Measurements from ENCODE around the gene ABHD17A.

Gene ABHD17A

DNA sequence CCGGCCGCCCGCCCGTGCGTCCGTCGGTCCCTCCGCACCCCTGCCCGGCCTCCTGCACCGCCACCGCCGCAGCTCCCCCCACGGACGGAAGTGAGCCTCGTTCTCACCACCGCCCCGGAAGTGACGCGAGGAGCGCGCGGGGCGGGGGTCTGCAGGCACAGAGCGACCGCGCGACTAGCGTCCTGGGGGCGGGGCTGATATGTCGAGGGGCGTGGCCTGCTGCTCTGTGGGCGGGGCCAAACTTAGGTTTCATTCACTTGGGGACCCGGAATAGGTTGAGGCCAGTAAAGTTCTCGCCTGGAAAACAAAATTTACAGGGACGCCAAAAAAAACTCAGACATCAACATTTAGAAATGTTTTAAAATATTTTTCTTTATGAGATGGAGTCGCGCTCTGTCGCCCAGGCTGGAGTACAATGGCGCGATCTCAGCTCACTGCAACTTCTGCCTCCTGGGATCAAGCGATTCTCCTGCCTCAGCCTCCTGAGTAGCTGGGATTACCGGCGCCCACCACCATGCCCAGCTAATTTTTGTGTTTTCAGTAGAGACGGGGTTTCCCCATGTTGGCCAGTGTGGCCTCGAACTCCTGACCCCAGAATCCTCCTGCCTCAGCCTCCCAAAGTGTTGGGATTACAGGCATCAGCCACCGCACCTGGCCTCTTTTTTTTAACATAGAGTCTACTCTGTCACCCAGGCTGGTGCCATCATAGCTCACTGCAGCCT is at the start of gene ABHD17A:
TSS of gene ABHD17A (minus strand) at position 99 of the 722 bp plus-strand sequence. CDS start 3,930 bp downstream, outside the sequence.
- DNase-seq, result peak; percentile 95

DNA sequence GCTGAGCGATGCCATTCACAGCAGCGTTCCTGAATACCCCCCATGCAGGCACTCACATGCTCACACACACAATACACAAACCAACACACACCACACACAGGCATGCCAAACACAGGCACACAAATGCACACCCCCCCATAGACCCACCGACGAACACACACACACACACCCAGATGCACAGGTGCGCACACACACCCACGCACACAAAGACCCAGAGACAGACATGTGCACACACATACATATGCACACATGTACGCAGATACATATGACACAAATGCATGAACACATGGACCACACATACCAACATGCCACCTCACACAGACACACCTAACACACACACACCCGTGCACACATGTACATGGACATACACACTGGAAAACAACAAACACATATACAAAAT is 48.6 kb upstream of the ABHD17A start:
- no peak for DNase-seq

DNA sequence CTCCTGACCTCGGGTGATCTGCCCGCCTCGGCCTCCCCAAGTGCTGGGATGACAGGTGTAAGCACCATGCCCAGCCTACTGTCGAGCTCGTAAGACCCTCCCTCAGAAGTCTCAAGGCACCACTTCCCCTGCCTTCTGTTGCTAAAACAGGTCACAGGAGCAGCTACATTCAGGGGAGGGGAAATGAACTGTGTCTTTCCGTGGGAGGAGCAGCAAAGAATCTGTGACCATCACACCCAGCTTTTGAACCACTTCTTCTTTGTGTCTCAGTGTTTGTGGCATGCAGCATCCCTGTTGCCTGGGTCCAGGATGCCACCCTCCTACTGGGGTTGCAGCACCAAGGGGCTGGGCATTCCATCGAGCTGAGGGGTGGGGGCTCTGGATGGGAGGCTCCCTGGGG is 47.9 kb upstream of the ABHD17A start:
- no peak for DNase-seq

DNA sequence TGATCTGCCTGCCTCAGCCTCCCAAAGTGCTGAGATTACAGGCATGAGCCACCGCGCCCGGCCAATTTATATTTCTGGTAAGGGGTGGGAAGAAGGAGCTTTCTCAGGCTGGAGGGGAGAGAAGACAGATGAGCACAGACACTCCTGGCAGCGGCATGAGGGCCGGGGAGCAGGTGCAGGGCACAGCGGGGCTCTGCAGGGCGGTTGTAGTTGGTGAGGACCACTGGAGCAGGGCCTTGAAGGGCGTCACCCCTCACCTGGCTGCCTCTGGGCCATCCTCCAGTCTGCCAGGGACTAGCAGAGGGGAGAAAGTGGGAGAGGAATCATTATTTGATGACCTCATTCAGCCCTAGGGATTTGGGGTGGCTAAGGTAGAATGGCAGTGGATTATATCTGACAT is 47.1 kb upstream of the ABHD17A start:
- DNase-seq, result no peak

DNA sequence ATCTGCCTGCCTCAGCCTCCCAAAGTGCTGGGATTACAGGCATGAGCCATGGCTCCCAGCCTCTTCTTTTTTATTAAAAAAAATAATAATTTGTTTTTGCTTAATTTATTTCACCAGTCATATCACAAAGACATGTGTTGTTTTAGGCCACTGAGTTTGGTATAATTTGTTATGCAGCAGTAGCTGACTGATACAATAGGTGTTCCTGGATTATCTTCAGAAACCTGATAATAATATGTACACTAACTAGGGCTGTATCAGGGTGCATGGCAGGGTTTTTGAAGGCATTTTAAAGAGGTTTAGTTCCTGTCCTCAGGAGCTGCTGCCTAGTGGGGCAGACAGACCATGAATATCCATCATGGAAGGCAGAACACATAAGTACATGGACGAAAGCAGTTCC is 46.1 kb upstream of the ABHD17A start:
- no peak for DNase-seq

DNA sequence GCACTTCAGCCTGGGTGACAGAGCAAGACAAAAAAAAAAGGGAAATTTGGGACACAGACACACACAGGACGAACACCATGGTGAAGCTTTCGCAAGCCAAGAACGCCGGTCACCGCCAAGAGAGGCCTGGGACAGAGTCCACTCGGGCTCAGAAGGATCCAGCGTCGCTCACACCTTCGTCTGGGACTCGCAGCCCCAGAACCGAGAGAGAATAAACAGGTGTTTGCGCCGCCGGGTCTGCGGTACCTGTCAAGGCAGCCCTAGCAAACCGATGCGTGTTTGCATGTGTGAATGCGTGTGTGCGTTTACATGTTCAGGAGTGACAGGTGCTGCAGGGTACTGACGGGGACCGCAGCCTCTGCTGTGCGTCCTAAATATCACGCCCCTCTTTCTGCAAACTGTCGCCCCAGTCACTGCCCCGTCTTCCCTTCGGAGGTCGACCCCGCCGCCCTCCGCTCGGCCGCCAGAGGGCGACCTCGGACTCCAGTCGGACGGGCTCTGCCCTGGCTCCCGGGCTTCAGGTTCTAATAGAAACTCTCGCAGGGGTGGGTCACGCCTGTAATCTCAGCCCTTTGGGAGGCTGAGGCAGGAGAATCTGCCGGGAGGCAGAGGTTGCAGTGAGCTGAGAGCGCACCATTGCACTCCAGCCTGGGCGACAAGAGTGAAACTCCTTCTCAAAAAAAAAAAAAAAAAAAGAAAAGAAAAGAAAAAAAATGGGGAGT is 43.9 kb upstream of the ABHD17A start:
- peak; percentile 81 for DNase-seq

DNA sequence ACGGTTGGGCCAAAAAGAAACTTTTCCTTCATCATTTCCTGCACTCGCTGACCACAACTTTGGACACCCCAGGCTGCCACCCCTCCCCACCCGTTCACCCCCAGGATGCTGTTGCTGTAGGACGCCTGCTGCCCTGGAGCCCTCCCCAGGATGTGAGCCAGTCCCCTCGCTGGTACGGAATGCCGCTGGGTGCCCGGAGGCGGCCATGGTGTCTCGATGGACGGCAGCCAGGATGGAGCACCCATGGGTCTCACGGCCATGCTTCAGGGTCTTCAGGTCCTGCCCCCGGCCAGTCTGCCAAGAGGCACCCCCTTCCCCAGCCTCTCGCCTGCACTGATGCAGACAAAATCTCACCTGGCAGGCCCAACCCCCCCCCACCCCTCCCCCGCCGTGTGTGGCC is 40.2 kb upstream of the ABHD17A start:
- no peak for DNase-seq

DNA sequence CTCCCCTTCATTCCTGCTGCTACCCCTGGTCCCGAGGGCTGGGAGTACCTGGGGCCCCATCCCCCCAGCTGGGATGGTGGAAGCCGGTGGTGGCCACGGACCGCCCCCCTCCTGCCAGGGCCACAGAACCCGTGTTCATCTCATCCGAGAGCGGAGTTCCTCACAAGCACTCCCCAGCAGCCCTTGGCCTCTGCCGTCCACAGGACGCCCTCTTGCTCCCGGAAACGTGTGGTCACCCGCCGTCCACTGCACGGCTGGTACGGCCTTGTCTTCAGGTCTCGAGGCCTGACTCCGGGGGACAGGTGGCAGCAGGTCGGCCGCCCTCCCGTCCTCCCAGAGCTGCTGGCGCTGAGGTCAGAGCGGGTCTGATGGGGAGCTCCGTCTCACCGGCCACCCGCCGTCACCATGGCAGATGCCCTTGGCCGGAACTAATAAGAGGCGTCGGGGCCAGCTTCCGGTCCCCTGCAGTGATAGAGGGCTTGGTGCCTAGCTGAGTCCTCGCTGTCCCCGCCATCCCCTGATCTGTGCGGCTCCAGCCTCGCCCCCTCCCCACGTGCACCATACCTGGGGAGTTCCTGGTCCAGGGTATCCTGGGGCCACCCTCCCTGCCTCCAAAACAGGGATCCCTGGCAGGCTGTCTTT is 39.1 kb upstream of the ABHD17A start:
- no peak for DNase-seq

DNA sequence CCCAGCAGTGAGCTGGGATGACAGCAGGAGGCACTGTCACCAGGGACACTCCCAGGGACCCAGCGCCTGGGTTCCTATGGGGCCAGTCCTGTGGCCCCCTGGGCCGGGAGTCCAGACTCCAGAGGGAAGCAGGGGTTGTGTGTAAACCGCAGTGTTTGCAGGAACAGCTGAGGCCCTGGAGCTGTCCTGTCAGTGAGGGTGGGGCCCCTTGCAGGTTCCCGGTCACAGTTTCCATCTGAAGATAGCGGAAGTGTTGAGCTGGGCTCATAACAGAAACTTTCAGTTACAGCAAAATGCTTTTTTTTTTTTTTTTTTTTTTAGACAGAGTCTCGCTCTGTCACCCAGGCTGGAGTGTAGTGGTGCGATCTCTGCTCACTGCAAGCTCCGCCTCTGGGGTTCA is 38.0 kb upstream of the ABHD17A start:
- no peak for DNase-seq

DNA sequence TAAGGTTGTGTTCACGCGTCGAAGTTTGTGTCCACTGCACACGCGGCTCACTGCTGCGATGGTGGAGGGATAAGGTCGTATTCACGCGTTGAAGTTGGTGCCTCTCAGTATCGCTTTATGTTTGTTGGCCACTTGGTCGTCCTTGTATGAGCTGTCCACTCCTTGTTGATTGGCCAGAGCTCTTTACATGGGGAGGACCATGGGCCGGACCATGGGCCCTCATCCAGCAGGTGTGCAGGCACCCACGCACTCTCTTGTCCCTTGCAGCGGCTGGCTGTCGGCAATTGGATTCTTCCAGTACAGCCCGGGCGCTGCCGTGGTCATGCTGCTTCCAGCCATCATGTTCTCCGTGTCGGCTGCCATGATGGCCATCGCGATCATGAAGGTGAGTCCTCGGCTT is 37.5 kb upstream of the ABHD17A start:
- no peak for DNase-seq

DNA sequence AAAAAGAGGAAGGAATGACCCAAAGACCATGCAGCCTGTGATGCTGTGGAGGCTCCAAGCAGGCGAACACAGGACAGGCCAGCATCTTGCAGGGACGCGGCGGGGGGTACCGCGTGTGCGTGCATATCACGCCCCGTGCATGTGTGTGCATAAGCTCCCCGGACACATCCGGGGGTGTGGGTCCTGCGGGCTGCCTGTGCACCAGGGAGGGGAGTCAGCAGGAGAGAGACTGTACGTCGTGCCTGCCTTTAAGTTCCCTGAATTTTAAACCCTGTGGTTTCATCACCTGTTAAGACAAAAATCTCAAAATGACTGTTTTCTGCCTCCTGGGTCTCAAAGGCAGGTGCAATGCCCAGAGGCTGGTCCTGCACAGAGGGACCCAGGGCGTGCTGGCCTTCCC is 36.5 kb upstream of the ABHD17A start:
- no peak for DNase-seq

DNA sequence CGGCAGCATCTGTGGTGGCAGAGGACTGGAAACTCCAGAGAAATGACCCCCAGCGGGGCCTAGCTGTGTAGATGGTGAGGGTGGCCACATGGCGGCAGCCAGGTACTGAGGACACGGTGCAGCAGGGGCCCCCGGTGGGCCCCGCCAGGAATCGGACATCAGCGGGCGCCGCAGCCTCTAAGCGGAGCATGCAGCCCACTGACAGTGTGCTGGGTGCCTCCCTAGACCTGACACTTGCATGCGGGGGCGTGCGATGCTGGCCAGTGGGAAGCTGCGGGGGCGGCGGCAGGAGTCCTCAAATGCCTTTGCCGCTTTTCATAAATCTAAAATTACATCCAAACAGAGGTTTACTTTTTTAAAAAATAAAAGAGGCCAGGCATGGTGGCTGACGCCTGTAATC is 36.0 kb upstream of the ABHD17A start:
- no peak for DNase-seq

DNA sequence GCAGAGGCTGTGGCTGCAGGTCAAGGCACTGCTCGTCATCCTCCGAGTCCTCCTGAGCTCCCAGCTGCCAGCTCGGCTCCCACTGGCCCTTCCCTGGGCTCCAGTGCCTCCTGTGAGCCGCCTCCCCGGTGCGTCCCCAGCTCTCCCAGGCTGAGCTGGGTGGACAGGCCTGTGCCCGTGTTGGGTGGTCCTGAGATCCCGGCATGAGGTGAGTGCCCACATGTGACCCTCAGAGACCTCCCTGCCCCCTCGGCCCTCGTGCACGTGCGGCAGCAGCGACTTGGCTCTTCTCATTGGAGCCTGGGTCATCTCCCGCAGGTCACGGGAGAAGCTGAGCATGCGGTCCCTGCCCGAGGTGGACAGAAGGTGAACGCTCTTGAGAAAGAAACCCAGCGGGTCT is 35.3 kb upstream of the ABHD17A start:
- no peak for DNase-seq

DNA sequence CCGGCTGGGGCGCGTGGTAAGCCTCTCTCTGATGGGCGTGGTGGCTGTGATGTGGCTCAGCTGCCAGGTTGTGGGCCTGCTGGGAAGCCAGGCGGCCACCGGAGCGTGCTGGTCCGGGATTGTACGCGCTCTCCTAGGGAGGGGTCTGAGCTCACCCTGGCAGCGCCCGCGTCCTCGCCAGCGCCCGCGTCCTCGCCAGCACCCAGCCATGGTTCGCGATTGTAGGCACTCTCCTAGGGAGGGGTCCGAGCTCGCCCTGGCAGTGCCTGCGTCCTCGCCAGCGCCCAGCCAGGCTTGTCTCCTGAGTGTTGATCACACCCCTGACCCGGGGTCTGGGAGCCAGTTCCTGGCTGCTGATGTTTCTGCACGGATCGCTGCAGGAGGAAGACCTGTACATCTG is 33.7 kb upstream of the ABHD17A start:
- DNase-seq, result no peak

DNA sequence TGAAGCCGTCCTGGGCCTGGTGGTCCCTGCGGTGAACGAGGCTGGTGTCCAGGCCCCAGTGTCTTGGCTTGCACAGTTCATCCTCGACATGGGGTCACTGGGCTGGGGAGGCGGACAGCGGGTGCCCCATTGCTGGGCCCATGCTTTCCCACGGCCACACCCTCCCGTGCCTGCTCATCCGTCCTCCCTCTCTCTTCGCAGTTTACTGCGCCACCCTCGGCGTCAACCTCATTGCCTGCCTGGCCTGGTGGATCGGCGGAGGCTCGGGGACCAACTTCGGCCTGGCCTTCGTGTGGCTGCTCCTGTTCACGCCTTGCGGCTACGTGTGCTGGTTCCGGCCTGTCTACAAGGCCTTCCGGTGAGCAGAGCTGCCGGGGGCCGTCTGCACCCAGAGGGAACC is 32.6 kb upstream of the ABHD17A start:
- DNase-seq, result no peak

DNA sequence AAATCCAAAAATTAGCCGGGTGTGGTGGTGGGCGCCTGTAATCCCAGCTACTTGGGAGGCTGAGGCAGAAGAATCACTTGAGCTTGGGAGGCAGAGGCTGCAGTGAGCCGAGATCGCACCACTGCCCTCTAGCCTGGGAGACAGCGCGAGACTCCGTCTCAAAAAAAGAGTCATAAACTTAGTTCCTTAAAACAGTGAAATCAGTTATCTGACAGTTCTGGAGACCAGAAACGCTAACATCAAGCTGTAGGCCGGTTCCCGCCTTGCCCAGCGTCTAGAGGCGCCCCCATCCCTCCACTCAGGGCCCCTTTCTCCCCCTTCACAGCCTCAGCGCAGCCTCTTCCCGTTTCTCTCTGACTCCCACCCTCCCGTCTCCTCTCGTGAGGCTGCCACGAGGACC is 31.9 kb upstream of the ABHD17A start:
- no peak for DNase-seq

DNA sequence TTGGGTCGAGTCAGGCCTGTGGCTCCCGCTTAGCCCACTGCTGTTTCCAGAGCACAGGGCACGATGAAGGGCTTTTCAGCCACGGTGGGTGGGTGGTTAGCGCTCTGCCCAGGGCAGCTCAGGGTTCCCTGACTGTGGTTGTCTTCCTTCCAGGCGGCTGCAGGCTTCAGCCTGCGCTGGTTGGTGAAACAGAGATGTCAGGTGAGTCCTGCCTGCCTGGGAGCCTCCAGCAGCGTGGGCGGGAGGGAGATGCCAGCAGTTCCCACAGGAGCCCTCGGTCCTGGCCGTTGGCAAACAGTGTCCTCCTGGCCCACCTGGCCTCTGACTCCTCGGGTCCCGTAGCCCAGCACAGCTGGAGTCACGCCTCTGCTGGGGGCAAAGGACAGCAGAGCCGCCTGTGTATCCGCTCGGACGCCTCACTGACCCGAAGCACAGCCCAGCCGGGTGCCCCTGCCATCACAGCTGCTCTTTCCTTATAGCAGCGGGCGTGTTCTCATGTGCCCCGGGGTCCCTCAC is 29.6 kb upstream of the ABHD17A start:
- DNase-seq, result no peak

DNA sequence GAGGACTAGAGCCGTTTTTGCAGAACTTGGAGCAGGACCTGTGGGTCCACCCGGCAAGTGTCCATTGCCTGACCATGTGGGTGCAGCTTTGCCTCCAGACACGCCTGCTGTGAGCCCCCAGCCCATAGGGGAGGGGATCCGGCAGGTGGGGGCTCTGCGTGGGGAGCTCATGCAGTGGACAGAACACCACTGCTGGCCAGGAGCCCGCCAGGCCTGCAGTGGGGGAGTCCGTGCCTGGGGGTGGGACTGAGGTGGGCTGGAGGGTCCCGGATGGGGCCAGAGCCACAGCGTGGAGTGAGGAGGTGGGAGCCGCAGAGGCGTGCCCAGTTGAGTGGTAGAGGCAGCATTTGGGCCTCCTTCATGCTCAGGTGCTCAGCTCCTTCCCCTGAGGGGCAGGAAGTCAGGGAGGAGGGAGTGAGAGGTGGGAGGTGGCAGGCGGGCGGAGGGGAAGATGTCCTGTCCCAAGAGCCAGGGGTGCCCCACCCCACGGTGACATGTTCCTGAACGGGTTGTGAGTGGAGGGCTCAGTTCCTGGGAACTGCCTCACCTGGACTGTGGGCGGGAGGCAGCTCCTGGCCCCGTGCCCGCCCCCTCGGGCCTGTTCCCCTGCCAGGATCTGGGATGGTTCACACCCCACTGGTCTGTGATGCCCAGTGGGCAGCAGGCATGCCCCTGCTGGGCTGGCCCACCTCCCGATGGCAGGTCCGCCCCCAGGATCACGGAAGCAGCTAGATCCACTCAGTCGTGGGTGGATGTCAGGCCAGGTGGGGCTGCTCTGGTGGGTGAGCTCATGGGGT is 28.7 kb upstream of the ABHD17A start:
- no peak for DNase-seq

DNA sequence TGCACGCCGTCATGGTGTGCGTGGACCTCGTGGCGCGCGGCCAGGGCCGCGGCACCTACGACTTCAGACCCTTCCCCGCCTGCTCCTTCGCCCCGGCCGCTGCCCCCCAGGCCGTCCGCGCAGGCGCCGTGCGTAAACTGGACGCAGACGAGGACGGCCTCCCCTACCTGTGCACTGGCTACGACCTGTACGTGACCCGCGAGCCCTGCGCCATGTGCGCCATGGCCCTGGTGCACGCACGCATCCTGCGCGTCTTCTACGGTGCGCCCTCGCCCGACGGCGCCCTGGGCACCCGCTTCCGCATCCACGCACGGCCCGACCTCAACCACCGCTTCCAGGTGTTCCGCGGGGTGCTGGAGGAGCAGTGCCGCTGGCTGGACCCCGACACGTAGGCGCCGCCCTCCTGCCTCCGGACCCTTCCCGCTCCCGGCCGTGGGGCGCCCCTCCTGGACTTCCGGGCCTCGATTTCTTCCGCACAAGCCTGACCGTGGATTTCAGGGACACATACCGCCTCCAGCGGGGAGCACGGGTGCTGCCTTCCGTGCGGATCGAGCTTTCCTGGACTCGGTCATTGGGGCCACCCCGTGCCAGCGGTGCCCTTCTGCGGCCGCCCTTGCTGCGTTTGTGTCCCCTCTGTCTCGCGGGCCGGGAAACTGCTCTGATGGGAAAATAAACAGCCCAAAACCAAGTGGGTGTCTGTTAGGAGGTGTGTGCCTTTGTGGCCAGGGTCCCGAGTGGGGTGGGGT is 27.6 kb upstream of the ABHD17A start:
- DNase-seq, result no peak

DNA sequence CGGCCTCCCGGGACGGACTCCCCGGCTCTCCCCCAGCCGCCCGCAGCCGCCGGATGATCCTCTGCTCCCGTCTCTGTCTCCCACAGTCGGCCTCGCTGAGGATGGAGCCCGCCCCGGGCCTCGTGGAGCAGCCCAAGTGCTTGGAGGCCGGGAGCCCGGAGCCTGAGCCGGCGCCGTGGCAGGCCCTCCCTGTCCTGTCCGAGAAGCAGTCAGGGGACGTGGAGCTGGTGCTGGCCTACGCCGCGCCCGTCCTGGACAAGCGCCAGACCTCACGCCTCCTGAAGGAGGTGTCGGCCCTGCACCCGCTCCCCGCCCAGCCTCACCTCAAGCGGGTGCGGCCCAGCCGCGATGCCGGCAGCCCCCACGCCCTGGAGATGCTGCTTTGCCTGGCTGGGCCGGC is 26.7 kb upstream of the ABHD17A start:
- DNase-seq, result no peak

DNA sequence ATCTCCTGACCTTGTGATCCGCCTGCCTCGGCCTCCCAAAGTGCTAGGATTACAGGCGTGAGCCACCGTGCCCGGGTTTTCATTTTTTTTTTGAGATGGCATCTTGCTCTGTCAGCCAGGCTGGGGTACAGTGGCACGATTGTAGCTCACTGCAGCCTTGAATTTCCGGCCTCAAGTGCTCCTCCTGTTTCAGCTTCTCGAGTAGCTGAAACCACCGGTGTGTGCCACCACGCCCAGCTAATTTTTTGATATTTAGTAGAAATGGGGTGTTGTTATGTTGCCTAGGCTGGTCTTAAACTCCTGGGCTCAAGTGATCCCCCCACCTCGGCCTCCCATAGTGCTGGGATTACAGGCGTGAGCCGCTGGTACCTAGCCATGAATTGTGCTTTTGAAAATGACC is 25.8 kb upstream of the ABHD17A start:
- no peak for DNase-seq

DNA sequence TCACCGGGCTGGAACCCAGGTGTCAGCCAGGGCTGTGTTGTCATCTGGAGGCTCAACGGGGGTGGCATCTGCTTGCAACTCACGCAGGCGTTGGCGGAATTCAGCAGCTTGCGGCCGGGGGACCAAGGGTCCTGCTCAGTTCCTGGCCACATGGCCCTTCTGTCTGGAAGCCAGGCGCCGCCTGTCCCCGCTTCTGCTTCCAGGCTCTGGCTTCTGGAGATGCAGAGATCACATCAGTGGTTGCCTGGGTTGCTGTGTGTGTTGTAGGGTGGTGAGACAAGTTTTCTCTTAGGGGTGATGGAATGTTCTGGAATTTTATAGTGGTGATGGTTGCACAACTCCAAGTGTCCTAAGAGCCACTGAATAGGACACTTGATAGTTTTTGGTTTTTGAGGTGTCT is 24.9 kb upstream of the ABHD17A start:
- DNase-seq, result no peak

DNA sequence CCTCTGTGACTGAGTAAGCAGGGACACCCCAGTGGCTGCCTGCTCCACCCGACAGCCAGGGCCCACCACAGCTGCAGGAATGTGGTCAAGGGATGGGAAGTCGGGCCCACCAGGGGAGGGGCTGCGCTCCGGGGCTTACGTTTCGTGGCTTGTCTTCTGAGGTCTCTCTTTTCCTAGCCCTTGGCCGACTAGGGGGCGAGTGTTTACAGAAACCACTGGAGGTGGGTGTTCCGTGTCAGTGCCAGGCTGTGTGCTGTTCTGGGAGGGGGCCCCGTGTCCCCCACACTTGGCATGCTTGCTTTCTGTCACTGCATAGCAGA is 24.4 kb upstream of the ABHD17A start:
- no peak for DNase-seq
